Measurements from ENCODE around the gene MPZL1.
A peak's percentile ranks its signal among the peaks of the same experiment; 100 is the strongest.

MPZL1 gene

GRCh38 chr1:167695756-167696561 is 25.8 kb upstream of the MPZL1 start:
- no peak for DNase-seq

DNA sequence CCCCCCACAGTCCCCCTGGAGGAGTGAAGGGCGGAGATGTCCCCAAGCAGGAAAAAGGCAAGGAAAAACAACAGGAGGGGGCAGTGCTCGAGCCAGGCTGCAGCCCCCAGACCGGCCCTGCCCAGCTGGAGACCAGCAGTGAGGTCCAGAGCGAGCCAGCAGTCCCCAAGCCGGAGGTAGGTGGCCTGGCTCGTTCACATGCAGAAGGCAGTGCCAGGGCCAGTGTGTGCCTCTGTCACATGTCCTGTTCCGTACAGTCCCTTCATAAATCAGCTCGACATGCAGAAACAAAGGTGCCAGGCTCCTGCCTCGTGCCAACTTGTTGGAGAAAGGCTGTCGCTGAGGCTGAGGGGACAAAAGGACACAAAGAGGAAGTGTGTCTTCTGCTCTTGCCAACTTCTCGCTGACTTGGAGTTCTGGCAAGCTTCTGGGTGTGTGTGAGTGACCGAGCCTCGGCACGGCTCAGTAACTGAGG is 24.1 kb upstream of the MPZL1 start:
- no peak for DNase-seq

DNA sequence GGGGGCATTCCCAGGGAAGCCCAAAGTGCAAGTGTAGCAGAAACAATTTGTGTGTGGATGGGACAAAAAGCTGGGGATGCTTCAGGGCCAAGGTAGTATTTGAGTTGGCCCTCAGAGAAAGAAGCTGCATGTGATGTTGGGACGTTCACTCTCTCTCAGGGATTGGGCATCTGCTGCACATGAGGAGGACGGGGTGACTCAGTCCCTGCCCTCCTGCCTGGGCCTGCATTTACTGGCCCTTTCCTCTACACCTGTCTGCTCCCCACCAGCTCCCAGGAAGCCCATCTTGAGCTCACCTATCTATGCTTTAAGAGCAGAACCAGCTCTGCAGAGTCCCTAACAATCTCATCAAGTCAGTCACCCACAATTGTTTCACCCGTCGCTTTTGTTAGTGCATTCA is 23.5 kb upstream of the MPZL1 start:
- no peak for DNase-seq

DNA sequence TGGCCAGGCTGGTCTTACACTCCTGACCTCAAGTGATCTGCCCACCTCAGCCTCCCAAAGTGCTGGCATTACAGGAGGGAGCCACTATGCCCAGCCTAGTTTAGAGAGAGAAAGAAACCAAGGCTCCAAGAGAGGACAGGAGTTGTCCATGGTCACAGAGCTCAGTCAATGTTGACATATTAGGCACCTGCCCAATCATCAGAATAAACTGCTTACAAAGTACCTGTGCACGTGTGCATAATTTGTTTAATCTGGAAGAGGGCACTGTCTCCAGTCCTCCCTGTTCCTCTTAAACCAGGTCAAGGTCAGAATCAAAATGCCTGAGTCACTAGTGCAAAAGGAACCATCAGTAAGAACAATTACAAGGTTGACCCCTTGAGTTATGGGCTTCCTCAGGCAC is 20.3 kb upstream of the MPZL1 start:
- no peak for DNase-seq

GRCh38 chr1:167703557-167703956 is 18.2 kb upstream of the MPZL1 start:
- no peak for DNase-seq

DNA sequence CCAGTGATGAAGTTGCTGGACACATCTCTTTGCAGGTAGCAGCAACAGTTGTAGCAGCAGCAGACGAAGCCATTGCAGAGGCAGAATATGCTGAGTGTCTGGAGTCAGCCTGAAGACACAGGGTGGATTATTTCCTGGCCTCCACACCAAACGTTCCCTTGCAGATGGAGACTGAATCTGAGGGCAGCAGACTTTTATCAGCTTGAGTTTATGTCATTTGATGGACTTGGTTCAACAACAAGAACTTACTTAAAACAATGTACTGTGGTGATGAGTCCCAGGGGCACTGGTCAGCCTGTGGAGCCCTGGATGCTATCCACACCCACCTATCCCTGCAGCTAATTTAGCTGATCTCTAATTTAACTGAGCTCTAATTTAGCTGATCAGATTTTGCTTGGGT is 17.1 kb upstream of the MPZL1 start:
- no peak for DNase-seq

GRCh38 chr1:167705250-167705649 is 16.5 kb upstream of the MPZL1 start:
- no peak for DNase-seq

DNA sequence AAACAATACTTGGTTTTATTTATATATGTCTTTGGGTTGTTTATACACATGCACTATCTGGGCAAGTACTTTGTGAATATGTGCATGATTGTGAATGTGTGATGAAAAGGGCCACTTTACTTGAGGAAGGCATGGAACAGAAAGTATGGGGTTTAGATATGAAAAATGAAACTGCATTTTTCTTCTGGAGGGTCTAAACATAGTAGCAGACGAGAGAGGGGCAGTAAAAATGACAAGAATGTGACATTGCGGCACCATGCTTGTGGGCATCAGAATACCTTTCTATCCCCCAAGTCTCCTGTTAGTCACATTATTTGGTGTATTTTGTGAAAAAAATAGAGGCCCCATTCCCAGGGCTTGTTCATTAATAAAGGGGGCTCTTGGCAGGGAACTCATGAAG is 15.4 kb upstream of the MPZL1 start:
- DNase-seq: no peak

GRCh38 chr1:167706931-167707877 is 14.6 kb upstream of the MPZL1 start:
- DNase-seq: no peak

GRCh38 chr1:167707942-167708341 is 13.8 kb upstream of the MPZL1 start:
- no peak for DNase-seq

DNA sequence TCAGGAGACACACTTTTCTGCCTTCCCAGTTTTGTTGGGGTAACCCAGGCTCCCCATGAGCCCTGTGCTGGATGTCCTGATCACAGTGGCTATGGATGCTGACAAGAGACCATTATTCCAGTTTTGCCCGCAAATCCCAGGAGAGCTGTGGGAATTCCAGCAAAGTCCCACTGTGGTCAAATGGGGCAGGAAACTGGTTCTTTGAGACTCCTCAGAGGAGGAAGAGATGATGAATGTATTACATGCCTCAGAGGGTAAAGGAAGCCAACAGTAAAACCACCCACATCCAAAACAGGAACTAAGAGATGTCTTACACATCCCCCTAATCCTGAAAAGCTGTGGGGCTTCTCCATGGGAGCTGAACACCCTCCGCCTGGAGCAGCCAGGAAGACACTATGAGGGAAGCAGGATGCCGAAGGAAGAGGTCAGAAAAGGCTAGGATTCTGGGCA is 12.8 kb upstream of the MPZL1 start:
- no peak for DNase-seq

DNA sequence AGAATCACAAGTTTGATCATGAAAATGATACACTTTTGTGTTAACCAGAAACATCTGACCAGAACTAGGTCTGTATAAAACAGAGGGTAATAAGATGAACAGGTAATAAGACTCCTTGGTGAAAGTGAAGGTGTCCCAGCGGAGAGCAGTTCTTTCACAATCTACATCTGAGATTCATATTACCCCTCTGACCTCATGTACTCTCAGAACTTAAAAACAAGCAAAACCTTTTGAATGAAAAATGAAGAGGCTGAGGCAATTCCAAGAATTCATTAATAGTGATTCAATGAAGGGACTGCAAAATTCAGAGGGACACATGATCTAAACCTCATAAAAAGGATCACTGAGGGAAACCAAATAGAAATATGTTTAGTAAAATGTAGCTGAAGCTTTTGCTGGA is 10.9 kb upstream of the MPZL1 start:
- DNase-seq: no peak

DNA sequence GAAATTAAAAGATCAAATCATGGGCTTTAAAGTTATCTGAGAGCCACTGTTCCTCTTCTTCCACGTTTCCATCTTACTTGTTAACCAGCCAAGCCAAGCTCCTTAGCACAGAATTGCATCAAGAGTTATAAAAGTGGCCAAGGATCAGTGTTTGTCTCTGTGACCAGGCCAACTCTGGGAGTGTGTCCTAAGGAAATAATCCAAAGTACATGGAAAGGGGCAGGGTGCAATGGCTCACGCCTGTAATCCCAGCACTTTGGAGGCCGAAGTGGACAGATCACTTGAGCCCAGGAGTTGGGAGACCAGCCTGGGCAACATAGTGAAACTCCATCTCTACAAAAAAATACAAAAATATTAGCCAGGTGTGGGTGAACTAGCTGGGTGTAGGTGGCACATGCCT is 10.0 kb upstream of the MPZL1 start:
- no peak for DNase-seq

DNA sequence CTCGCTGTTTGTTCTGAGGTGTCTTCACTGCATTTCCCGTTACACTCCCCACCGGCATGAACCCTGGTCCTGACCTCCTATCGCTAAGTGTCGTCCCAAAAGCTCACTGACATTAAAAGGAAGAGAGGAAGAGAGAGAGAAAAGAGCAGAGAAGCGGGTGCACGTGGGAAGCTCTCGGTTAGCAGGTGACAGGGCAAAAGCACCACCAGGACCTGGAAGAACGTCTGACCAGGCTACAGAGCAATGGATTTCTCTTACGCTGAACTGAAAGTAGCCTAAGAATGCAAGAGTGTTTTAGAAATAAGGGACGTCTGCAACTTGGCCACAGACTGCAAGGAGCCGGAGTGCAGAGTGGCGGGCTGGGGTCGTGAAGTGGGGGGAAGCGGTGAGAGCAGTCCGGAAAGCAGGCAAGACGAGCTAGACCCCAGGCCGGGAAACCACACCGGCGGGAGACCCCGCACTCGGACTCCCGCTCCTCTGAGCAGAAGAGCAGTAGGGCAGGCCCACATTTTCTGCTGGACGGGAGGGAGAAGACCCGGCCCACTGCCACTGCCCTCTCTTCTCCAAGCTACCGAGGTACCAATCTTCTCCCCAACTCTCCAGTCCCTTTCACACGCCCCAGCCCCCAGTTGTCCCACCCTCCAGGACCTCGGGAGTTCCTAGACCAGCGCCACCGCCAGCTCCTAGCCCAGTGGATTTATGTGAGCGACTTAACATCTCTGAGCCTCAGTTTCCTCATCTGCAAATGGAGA is 8.3 kb upstream of the MPZL1 start:
- DNase-seq: peak; percentile 57

DNA sequence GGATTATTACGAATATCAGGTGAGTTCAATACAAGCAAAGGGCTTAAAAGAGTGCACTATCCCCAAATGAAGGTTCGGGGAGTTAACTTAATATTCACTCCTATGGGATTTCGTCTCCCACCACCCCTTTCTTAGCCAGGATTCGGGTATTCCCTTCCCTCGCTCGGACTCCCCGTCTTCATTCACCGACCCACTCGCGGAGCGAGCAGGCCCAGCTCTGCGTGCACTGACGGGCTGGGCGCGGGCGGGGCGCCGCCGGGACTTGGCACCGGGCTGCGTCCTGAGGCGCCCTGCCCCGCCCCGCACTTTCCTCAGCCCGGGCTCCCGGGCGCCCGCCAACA is 7.7 kb upstream of the MPZL1 start:
- no peak for DNase-seq

GRCh38 chr1:167714439-167715156 is 7.2 kb upstream of the MPZL1 start:
- peak; percentile 98 for DNase-seq

DNA sequence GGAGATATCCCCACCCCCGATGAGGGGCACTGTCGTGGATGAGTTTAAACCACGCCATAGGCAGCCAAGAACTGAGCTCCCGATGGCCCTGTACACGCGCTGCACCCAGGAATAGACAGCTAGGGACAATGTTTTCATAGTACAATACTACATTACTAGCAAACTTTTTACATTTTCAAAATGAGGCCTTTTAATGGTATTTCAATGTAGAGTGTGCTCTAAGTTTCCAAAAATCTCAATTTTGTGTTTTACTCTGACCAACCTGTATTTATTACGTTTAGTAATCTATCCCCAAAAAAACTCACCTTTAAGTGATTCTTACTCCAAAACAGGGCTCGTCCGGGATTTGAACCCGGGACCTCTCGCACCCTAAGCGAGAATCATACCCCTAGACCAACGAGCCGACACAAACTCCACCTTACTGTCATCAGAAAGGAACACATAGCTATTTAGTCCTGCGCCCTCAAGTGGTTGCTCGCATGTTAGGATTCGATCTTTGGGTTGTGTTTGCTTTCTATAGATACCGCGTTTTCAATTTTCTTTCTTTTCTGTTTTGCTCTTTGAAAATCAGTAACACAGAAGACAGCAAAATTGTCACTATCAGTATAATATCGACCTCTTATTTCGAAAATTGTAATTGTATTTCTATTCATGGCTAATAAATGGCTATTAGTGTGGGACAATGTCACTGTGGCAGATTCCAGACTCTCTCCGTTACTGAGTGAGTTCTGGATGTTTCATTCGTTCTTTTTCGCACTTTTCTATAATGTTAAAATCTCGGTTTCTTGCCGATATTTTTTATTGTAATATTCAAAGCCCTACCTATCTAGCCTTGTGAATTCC is 6.4 kb upstream of the MPZL1 start:
- peak; percentile 97 for DNase-seq

- no peak for DNase-seq
Measured at GRCh38 chr1:167716000-167716271, 5.8 kb upstream of the MPZL1 start.

DNA sequence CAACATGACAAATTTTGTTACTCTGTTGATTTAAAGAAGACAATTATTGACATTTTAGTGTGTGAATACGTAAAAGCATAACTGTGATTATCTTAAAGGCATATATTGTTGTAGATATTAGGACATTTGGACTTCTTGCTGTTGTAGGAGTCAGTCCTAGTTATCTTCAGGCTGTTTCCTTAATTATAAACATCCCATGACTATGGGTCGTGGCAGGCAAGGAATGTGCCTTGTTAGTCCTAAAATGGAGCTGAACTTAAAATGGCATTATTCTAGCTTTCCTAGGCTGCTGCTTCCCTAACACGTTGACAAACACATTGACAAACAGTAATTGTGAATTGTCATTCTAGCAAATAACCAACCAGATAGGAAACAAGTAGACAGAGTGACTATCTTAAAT is 4.4 kb upstream of the MPZL1 start:
- DNase-seq: no peak

- no peak for DNase-seq
Measured at GRCh38 chr1:167718914-167719691, 2.7 kb upstream of the MPZL1 start.
